T-helper 1 cell treated with Interleukin-12 subunit alpha and Interleukin-12 subunit beta and Interleukin-4 antibody, amounts not matched to agents 30 μg/mL and 1 μg/mL, for 36 hours (primary cell): ENCODE measurements around the gene MED12L.

Experiments used
- H3K27ac Mint-ChIP-seq: one replicate; pipeline ENCODE4 v1.8.0; 2021; ENCODE audit warnings: mild to moderate bottlenecking, mixed read lengths
- H3K27me3 Mint-ChIP-seq: one replicate; pipeline ENCODE4 v1.8.0; 2021; ENCODE audit warnings: low read depth, mixed read lengths
- H3K36me3 Mint-ChIP-seq: one replicate; pipeline ENCODE4 v1.8.0; 2021; ENCODE audit warnings: low read depth, mixed read lengths
- H3K4me1 Mint-ChIP-seq: one replicate; pipeline ENCODE4 v1.8.0; 2021; ENCODE audit warnings: low read depth, mixed read lengths
- H3K4me3 Mint-ChIP-seq: one replicate; pipeline ENCODE4 v1.8.0; 2021; ENCODE audit warnings: mild to moderate bottlenecking, moderate library complexity, mixed read lengths
- H3K9me3 Mint-ChIP-seq: one replicate; pipeline ENCODE4 v1.8.0; 2021; ENCODE audit warnings: mixed read lengths

The MED12L gene

DNA sequence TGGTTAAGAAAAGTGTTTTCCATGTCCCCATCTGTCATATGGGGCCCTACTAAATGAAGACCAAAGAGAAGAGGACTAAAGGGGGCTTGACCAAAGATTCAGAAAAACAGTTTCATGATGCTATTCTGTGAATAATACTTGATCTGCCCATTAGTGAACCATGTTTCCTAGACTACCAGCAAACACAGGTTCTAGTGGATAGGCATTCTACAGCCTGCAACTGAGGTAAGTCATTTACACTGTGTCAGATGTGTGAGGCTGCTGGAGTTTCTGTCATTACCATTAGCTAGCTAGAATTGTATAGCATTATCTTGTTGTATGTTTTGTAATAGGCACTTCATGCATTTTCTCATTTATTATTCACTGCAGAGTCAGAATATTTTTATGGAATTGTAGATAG, 111.0 kb downstream of the MED12L start:
- H3K4me1 Mint-ChIP-seq: peaks cover 43% of the 10 kb centered on the region
- peak overlapping the region; percentile 53 for H3K27ac Mint-ChIP-seq
- H3K27me3 Mint-ChIP-seq: no peaks in the 10 kb centered on the region
- peak overlapping the region; percentile 5 for H3K4me3 Mint-ChIP-seq
- peaks cover 5% of the 10 kb centered on the region for H3K9me3 Mint-ChIP-seq
- peaks cover 66% of the 10 kb centered on the region for H3K36me3 Mint-ChIP-seq

DNA sequence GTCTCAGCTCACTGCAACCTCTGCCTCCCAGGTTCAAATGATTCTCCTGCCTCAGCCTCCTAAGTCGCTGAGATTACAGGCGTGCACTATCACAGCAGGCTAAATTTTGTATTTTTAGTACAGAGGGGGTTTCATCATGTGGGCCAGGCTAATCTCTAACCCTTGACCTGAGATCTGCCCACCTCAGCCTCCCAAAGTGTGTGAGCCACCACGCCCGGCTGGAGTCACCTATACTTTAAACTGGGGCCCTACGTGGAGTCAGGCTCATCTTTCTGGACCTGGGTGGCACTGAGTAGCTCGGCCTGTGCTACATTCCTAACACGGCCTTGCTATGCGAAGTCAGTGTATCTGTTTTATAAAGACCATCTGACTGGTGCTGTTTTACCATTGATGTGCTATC, 111.8 kb downstream of the MED12L start:
- H3K27me3 Mint-ChIP-seq: no peaks in the 10 kb centered on the region
- no peak overlapping the region for H3K4me3 Mint-ChIP-seq
- H3K9me3 Mint-ChIP-seq: peaks cover 5% of the 10 kb centered on the region
- peaks cover 69% of the 10 kb centered on the region for H3K36me3 Mint-ChIP-seq
- no peak overlapping the region for H3K27ac Mint-ChIP-seq
- peaks cover 41% of the 10 kb centered on the region for H3K4me1 Mint-ChIP-seq

GRCh38 chr3:151197981-151198767, 112.7 kb downstream of the MED12L start:
- peaks cover 36% of the 10 kb centered on the region for H3K4me1 Mint-ChIP-seq
- peaks cover 3% of the 10 kb centered on the region for H3K9me3 Mint-ChIP-seq
- H3K4me3 Mint-ChIP-seq: peak overlapping the region; percentile 89
- peak overlapping the region; percentile 97 for H3K27ac Mint-ChIP-seq
- H3K36me3 Mint-ChIP-seq: peaks cover 66% of the 10 kb centered on the region
- no peaks in the 10 kb centered on the region for H3K27me3 Mint-ChIP-seq

DNA sequence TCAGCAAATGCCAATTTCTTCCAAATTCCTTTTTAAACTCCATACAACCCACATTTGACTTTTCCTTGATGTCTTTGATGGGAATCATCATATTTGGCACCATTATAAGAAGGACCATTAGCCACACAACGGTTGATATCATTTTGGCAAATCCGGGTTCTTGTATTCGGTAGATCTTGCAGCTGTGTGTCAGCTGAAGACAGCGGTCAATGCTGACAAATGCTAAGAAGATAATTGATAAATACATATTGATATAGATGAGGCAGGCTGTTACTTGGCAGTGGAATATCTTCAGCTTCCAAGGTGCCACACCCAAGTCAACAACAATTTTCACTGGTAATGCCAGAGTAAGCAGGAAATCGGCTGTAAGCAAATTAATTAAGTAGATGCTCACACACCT, 113.4 kb downstream of the MED12L start:
- Mint-ChIP-seq H3K9me3 (no peaks in the 10 kb centered on the region), H3K4me1 (peaks cover 37% of the 10 kb centered on the region), H3K36me3 (peaks cover 62% of the 10 kb centered on the region), H3K4me3 (peak overlapping the region; percentile 89), H3K27ac (peak overlapping the region; percentile 97), H3K27me3 (no peaks in the 10 kb centered on the region)

DNA sequence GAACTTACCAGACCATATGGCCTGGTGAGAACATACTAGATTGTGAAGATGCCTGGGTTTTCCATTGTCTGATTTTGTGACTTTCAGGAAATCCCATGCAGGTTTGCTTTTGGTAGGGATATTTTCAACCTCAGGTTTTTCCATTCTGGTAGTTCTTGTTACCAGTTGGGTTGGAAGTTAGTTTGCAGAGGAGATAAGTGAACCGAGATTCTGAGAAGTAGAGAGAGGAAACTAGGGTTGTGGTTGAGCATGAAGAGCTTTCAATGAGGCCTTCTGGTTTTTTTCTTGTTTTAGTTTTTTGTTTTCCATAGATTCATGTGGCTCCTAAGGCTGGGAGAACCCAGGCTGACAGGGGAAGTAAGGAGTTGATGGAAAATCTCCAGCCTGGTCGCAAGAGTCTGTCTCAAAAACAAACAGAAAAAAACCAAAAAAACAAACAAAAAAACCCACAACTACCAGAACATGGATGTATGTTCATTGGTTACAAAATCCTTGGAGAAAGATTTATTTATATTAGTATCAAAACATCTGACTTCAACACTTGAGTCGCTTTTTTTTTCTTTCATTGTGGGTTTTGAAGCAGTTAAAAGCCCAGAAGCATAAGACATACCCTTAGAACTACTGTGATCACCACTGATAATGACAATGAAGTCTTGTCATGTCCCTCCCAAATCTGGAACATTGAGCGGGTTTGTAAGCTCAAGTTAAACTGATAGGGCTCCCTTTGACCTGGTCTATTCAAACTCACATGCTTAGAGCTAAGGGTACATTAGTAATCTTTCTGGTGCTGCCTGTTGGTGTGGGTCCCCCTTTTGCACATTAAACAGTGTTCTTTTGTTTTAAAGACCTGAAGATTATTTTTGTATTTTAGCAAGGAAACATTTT, 114.3 kb downstream of the MED12L start:
- Mint-ChIP-seq H3K27ac (peak overlapping the region; percentile 97), H3K27me3 (no peaks in the 10 kb centered on the region), H3K9me3 (no peaks in the 10 kb centered on the region), H3K4me3 (peak overlapping the region; percentile 89), H3K36me3 (peaks cover 56% of the 10 kb centered on the region), H3K4me1 (peaks cover 42% of the 10 kb centered on the region)

GRCh38 chr3:151200586-151200985, 115.1 kb downstream of the MED12L start:
- Mint-ChIP-seq H3K27me3 (no peaks in the 10 kb centered on the region), H3K36me3 (peaks cover 53% of the 10 kb centered on the region), H3K4me1 (peaks cover 46% of the 10 kb centered on the region), H3K27ac (peak overlapping the region; percentile 97), H3K4me3 (peak overlapping the region; percentile 89), H3K9me3 (no peaks in the 10 kb centered on the region)

GRCh38 chr3:151201051-151201730, 115.7 kb downstream of the MED12L start:
- Mint-ChIP-seq H3K9me3 (no peaks in the 10 kb centered on the region), H3K4me1 (peaks cover 44% of the 10 kb centered on the region), H3K27me3 (no peaks in the 10 kb centered on the region), H3K4me3 (peak overlapping the region; percentile 89), H3K36me3 (peaks cover 48% of the 10 kb centered on the region), H3K27ac (peak overlapping the region; percentile 97)

- H3K27me3 Mint-ChIP-seq: no peaks in the 10 kb centered on the region
- peaks cover 43% of the 10 kb centered on the region for H3K36me3 Mint-ChIP-seq
- no peaks in the 10 kb centered on the region for H3K9me3 Mint-ChIP-seq
- H3K4me1 Mint-ChIP-seq: peaks cover 52% of the 10 kb centered on the region
- peak within 1 kb of the TSS; percentile 97 for H3K27ac Mint-ChIP-seq
- peak within 1 kb of the TSS; percentile 89 for H3K4me3 Mint-ChIP-seq
Observed at GRCh38 chr3:151203051-151203420, 117.6 kb downstream of the MED12L start, which contains the start of gene GPR171. GPR171 (minus strand) TSS chr3:151203216; CDS start chr3:151199386, 3,830 bp downstream.

- H3K27ac Mint-ChIP-seq: peak overlapping the region; percentile 93
- H3K4me1 Mint-ChIP-seq: peaks cover 51% of the 10 kb centered on the region
- H3K36me3 Mint-ChIP-seq: peaks cover 32% of the 10 kb centered on the region
- H3K4me3 Mint-ChIP-seq: peak overlapping the region; percentile 78
- no peaks in the 10 kb centered on the region for H3K27me3 Mint-ChIP-seq
- H3K9me3 Mint-ChIP-seq: no peaks in the 10 kb centered on the region
Observed at GRCh38 chr3:151204530-151205402, 119.3 kb downstream of the MED12L start.

- Mint-ChIP-seq H3K36me3 (peaks cover 25% of the 10 kb centered on the region), H3K4me3 (peak overlapping the region; percentile 61), H3K27me3 (no peaks in the 10 kb centered on the region), H3K9me3 (no peaks in the 10 kb centered on the region), H3K27ac (peak overlapping the region; percentile 93), H3K4me1 (peaks cover 54% of the 10 kb centered on the region)
Observed at GRCh38 chr3:151205482-151205881, 120.0 kb downstream of the MED12L start.

- H3K36me3 Mint-ChIP-seq: peaks cover 20% of the 10 kb centered on the region
- H3K27me3 Mint-ChIP-seq: no peaks in the 10 kb centered on the region
- H3K9me3 Mint-ChIP-seq: no peaks in the 10 kb centered on the region
- peak overlapping the region; percentile 93 for H3K27ac Mint-ChIP-seq
- H3K4me3 Mint-ChIP-seq: peak overlapping the region; percentile 61
- H3K4me1 Mint-ChIP-seq: peaks cover 60% of the 10 kb centered on the region
Observed at GRCh38 chr3:151206201-151206600, 120.7 kb downstream of the MED12L start.

GRCh38 chr3:151209654-151210053, 124.2 kb downstream of the MED12L start:
- Mint-ChIP-seq H3K4me1 (peaks cover 58% of the 10 kb centered on the region), H3K27ac (peak overlapping the region; percentile 82), H3K27me3 (no peaks in the 10 kb centered on the region), H3K9me3 (no peaks in the 10 kb centered on the region), H3K4me3 (peak overlapping the region; percentile 48), H3K36me3 (peaks cover 8% of the 10 kb centered on the region)

DNA sequence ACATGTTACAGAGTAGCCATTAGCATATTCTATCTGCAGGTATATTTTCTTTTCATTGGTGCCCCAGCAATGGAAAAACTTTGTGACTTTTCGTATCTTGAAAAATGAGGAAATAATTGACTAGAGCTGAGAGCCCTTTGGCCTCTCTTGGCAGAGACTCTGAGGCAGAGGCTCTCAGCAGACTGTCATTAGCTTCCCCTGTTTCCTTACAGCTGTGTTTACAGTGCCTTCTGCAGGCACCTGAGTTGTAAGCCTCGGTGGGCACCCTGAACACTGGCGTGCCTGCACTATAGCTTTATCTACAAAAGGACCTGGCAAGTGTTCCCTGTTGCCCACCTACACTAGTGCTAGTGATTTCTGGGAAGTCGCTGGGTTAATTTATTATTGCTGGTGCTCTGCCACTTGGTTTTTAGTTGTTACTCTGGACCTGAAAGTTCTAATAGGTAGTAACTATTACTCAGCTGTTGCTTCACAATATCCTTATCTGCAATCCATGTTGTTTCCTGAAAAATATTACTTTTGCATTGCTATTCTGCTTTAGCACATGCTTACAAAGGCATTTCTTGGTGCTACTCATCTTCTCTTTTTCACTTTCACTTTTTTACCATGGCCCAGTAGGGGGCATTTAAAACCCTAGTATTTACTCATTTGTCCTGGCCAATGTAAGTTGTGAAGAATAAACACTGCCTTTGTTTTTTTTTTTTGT, 125.4 kb downstream of the MED12L start:
- peaks cover 51% of the 10 kb centered on the region for H3K4me1 Mint-ChIP-seq
- H3K27me3 Mint-ChIP-seq: no peaks in the 10 kb centered on the region
- H3K27ac Mint-ChIP-seq: peak overlapping the region; percentile 82
- H3K4me3 Mint-ChIP-seq: peak overlapping the region; percentile 64
- H3K36me3 Mint-ChIP-seq: peaks cover 8% of the 10 kb centered on the region
- H3K9me3 Mint-ChIP-seq: no peaks in the 10 kb centered on the region
